OCI-M2 (cell line): Measurements from ENCODE around the gene REEP2.
"Not testable (repeated sequence)": the region's sequence is repeated elsewhere in the genome, so short reads cannot be mapped to it uniquely, and the experiment has no call there.

Source experiments
- DNase-seq: peaks from one replicate; lab custom pipeline; 2025; ENCODE audit not compliant: unreplicated experiment; lab: John Stamatoyannopoulos, UW

The REEP2 gene

DNA sequence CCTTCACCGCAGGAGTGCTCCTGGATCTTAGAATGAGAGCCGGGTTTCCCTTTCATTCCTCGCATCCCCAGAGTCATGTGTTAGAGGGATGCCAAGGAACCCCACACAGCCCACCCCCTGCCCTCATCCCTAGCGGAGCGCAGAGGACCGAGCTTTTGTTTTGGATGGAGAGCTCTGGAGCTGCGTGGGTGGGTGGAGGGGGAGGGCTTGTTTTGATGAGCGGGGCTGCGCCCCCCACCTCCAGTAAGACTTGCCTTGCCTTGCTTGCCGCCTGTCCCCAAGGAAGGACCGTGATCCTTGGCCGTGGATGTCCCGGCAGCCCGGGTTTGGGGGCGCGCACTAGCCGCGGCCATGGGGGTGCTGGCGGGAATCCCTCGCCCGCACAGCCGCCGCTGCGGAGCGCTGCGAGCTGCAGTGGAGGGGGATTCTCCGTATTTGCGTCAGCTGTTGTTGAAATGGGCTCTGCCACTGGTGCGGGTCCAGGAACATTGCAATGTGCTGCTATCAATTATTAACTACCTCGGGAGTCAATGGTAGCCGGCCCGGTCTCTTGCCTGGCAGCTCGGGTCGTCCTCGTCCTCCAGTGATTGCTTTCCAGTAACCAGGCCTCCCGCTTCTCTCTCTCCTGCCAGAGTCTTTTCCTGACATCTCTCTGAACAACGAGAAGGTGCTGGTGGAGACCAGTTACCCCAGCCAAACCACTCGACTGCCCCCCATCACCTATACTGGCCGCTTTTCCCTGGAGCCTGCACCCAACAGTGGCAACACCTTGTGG, 27.5 kb downstream of the REEP2 start:
- no peak for DNase-seq

DNA sequence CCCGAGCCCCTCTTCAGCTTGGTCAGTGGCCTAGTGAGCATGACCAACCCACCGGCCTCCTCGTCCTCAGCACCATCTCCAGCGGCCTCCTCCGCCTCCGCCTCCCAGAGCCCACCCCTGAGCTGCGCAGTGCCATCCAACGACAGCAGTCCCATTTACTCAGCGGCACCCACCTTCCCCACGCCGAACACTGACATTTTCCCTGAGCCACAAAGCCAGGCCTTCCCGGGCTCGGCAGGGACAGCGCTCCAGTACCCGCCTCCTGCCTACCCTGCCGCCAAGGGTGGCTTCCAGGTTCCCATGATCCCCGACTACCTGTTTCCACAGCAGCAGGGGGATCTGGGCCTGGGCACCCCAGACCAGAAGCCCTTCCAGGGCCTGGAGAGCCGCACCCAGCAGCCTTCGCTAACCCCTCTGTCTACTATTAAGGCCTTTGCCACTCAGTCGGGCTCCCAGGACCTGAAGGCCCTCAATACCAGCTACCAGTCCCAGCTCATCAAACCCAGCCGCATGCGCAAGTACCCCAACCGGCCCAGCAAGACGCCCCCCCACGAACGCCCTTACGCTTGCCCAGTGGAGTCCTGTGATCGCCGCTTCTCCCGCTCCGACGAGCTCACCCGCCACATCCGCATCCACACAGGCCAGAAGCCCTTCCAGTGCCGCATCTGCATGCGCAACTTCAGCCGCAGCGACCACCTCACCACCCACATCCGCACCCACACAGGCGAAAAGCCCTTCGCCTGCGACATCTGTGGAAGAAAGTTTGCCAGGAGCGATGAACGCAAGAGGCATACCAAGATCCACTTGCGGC, 28.2 kb downstream of the REEP2 start:
- DNase-seq = no peak

DNA sequence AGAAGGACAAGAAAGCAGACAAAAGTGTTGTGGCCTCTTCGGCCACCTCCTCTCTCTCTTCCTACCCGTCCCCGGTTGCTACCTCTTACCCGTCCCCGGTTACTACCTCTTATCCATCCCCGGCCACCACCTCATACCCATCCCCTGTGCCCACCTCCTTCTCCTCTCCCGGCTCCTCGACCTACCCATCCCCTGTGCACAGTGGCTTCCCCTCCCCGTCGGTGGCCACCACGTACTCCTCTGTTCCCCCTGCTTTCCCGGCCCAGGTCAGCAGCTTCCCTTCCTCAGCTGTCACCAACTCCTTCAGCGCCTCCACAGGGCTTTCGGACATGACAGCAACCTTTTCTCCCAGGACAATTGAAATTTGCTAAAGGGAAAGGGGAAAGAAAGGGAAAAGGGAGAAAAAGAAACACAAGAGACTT, 28.9 kb downstream of the REEP2 start:
- DNase-seq = no peak

DNA sequence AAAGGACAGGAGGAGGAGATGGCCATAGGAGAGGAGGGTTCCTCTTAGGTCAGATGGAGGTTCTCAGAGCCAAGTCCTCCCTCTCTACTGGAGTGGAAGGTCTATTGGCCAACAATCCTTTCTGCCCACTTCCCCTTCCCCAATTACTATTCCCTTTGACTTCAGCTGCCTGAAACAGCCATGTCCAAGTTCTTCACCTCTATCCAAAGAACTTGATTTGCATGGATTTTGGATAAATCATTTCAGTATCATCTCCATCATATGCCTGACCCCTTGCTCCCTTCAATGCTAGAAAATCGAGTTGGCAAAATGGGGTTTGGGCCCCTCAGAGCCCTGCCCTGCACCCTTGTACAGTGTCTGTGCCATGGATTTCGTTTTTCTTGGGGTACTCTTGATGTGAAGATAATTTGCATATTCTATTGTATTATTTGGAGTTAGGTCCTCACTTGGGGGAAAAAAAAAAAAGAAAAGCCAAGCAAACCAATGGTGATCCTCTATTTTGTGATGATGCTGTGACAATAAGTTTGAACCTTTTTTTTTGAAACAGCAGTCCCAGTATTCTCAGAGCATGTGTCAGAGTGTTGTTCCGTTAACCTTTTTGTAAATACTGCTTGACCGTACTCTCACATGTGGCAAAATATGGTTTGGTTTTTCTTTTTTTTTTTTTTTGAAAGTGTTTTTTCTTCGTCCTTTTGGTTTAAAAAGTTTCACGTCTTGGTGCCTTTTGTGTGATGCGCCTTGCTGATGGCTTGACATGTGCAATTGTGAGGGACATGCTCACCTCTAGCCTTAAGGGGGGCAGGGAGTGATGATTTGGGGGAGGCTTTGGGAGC, 29.5 kb downstream of the REEP2 start:
- no peak for DNase-seq

DNA sequence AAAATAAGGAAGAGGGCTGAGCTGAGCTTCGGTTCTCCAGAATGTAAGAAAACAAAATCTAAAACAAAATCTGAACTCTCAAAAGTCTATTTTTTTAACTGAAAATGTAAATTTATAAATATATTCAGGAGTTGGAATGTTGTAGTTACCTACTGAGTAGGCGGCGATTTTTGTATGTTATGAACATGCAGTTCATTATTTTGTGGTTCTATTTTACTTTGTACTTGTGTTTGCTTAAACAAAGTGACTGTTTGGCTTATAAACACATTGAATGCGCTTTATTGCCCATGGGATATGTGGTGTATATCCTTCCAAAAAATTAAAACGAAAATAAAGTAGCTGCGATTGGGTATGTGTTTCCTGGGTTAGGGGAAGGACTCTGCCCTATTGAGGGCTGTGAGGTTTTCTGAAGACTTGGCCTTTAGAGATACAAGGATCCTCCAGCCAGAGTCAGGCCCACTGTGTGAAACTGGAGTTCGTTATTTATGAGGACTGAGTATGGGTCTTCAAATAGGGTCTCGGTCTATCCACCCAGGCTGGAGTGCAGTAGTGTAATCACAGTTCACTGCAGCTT, 30.2 kb downstream of the REEP2 start:
- DNase-seq = no peak

DNA sequence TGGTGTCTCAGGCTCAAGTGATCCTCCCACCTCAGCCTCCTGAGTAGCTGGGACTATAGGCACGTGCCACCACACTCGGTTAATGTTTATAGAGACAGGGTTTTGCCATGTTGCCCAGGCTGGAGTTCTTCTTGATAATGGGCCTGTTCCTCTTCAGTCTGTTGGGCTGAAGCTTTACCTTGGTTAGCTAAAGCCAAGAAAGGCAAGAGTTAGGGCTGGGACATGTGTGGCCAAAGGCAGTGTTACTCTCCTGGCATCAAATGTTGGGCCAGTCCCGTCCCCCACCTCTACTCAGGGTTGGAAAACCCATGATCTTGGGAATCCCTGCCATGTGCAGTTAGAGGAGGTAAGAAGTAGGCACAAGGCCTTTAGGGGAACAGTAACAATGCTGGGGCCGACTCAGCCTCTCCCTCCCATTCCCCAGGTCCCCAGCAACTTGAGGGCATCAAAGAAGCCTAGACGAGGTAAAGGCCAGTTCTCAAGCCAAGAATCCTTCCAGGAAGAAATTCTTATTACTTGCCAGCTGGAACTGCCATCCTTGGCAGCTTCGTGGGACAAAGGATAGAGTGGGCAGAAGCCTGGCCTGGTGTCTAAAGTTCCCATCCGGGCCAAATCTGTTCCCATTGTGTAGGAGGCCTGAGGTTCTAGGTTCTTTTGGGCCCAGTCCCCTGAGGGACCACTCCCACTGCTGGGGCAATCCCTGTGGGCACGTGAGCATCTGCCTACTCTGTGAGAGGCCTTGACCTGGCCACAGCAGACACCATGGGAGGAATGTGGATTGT, 30.9 kb downstream of the REEP2 start:
- peak; percentile 58 for DNase-seq

DNA sequence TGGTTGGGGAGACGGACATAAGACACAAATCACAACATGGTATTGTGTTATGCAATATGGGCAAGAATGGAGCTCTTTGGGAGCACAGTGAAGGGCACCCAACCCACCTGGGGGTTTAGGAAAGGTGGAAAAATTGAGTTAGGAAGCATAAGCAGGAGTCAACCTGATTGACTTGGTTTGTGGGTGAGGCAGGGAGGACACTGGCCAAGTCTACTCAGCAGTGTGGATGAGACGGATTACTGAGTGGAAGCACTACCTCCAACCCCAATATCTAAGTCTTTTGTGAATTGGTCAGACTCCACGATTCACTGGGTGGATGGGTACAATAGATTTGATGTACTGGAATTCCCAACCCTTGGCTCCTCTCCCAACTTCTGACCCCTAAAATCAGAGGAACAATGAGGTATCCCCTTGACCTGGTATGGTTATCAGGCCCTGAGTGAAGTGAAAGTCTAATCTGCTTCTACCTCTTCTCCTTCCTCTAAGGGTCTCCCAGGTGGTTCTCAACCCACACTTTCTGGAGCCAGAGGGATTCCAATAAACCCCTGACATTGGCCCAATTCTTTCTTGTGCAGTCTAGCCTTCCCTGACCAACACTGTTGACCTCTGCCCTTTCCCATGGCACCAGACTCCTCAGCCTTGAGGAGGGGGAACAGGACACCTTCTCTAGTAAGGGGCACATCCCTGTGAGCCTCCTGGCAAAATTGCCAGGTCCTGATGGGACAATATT, 31.6 kb downstream of the REEP2 start:
- DNase-seq = no peak

DNA sequence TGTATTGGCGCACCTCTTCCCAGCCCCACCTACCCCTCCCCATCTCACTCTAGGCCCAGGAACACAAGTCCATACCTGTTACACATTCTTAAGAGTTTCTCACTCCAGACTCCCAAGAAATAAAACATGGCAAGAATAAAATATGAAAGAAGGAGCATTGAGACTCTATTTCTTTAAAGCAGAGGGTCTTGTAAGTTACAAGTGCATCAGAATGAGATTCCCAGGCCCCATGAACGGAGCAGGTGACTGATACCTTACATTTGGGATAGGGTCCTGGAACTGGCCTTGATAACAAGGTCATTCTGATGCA, 32.1 kb downstream of the REEP2 start:
- no peak for DNase-seq

DNA sequence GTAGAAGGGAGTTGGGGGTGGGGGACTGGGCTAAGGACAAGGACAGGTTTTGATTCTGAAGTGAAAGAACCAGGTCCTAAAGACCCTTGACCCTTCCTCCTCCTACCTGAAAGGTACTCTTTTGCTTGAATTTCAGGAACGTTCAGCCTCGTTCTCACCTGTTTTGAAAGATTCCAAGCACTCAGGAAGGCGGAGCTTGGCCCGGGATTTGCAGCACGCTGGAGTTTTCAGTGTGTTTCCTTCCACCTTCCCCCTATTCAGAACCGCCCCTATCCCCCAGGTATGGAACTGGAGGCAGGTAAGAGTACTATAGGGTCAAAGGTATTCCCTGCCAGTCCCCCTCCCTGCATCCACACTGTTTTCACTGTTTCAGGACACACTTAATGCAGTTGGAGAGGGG, 33.5 kb downstream of the REEP2 start:
- DNase-seq = no peak

DNA sequence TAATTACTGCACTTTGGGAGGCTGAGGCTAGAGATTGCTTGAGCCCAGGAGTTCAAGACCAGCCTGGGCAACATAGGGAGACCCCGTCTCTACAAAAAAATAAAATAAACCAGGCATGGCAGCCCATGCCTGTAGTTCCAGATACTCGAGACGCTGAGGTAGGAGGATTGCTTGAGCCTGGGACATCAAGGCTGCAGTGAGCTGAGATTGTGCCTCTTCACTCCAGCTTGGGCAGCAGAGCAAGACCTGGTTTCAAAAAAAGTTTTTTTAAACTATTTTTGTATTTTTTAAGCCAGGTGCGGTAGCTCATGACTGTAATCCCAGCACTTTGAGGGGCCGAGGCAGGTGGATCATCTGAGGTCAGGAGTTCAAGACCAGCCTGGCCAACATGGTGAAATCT, 34.3 kb downstream of the REEP2 start:
- DNase-seq = not testable (repeated sequence)

DNA sequence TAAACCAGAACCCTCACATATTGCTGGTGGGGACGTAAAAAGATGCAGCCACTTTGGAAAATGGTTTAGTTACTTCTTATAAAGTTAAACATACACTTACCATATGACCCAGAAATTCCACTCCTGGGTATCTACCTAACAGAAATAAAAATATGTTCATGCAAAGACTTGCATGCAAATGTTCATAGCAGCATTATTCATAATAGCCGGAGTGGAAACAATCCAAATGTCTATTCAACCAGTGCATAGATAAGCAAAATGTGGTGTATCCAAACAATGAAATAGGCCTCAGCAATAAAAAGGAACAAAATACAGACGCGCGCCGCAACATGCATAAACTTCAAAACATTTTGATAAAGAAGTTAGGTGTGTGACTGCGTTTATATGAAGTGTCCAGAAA, 38.1 kb downstream of the REEP2 start:
- no peak for DNase-seq

DNA sequence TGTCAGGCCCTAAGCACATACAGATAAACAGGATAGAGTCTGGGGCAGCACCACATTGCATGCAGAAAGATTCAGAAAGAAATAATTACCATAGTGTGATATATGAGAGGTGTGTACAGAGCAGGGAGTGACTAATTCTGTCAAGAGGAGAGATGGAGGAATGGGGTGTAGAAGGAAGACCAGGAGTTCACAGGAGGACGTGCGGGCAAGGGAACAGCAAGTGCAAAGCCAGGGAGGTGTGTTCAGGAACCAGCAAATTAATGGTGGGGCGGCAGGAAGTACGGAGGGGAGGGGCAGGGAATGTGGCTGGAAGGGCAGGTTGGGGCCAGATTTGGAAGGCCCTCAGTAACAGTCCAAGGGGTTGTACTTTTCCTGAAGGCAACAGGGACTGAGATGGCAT, 43.8 kb downstream of the REEP2 start:
- DNase-seq = no peak

DNA sequence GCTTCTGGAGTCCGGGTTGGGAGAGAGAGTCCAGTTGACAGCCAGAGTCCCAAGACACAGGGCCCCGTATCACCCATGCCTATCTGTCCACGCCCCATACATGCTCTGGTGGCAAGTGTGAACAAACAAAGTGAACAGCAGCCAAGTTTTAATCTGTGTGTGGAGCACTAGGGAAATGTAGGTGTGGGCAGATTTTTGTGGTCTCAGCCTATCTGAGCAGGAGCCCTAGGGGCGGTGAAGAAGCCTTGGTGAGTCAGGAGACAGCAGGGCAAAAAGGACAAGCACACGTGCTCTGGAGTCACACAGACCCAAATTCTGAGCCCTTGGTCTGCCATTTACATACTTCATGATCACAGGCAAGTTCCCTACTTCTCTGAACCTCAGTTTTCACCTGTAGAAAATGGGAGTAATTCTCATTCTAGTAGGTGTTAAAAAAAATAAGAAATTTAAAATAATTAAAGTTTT, 49.7 kb downstream of the REEP2 start:
- no peak for DNase-seq

DNA sequence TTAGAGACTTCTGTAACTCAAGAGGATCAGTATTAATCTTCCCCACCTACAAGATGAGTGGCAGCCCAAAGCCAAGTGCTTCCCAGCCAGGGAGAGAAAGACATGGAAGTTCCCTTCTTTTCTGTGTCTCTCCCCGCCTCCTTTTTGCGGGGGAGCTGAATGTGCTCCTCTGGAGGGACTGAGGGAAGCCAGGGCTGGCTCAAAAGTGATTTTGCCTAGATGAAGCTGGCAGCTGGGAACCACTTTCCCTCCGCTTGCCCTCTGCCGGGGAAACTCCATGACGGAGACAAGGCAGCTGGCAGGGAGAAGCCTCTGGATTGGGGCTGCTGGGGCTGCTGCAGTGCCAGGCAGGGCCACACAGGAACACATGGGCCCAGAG, 50.8 kb downstream of the REEP2 start:
- DNase-seq = no peak

DNA sequence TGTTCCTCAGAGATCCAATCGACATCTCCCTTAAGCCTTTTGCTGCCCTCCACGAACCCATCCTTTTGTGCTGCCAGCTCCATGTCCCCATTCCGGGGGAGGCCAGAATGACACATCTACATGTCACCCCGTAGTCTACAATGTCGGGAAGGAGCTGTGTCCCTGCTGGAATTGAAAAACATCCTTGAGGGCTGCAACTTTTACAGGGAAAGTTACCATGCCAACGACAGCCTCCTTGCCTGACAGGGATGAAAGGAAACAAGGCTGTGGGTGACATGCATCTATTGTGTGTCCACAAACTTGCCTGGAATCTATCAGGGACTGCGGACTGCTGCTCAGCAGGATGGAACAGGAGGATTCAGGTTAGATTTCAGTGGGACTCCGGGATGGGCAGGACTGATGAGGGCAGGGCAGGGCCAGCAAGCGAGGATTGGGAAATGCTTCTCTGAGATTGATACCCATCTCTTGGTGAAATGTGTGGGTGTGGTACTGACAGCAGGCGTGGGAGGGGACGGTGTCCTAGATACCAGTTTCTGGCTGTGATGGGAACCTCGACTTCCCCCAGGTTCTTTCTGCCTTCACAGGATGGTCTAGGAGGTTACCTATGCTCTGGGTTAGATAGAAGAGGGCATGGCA, 51.9 kb downstream of the REEP2 start:
- DNase-seq = no peak

DNA sequence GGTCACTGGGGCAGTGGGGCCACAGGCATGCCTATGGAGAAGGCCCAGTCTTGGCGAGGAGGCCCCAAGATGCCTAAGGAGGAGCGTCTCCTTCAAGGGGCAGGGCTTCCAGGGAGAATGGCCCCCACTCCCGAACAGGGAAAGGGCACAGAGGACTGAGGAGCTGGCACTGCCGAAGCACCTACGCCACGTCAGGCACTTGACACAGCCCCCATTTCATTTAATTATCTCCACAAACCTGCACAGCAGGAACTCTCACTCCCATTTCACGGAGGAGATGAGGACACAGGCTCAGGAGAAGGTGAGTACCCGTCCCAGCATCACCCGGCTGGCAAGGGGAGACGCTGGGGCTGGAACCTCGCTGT, 52.4 kb downstream of the REEP2 start:
- DNase-seq = no peak

DNA sequence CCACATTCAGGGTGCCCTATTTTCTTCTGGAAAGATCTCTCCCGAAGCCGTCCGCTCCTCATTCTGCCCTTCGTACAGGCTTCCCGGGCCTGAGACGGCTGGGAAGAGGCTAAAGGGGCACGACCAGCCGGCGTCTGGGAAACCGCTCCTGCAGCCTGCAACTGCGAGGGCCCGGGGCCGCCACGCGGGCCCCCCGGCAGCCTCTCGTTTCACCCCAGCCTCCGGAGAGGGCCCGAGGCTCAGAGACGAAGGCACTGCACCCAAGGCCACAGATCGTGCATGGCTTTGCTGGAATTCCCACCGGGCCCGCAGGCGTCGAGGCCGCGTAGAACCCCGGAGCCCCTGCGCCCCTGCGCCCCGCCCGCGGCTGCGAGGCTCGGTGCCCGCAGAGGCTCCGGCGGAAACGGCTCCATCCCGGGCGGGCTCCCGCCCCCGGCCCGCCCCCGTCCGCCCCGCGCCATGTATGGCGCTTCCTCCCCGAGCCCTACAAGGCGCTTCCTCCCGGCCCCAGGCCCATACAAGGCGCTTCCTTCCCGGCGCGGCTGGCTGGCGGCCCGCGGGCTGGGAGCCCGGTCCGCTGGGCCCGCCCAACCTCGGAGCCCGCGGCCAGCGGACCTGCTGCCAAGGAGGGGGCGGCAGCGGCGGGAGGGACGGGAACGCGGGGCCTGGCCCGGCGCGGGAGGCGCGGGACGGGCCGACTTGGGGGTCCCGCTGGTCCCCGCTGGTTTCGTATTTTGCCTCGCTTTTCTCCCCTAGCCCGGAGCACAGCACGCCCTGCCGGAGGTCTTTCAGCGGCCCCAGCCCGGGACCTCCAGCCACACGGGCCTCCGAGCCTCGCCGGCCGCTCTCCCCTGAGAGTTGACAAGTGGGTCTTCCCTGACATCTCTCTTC, 53.1 kb downstream of the REEP2 start:
- DNase-seq = no peak

DNA sequence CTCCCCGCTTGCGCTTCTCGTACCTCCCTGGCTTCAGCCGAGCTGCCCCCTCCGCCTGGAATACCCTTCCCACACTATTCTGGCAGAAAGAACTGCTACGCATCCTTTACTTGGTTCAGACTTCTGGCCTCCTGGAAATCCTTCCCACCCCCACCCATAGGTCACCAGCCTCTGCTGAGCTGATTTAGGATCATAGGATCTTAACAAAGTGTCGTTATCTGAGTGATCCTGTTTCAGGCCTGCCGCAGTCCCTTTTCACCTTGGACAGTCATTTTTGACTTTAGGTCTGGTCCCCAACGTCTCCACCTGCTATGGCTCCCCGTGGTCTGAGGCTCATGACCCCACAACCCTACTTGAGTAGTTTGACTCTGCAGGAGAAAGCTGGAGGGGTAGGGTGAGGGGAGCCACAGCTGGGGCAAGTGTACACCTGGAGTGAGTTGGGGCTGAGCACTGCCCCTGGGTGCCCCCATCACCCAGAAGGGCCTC, 53.7 kb downstream of the REEP2 start:
- DNase-seq = no peak
